ENCODE data around the gene JMY. TPM values are rescaled to one million over a fixed set of nuclear protein-coding genes. Genes with fewer than 3 reads are reported as not detected.

The JMY gene
- 11.8 and 15.6 TPM in 2 replicates for total RNA-seq

GRCh38 chr5:79235634-79236361 is at the start of gene JMY:
Gene JMY (plus strand): TSS chr5:79236131. CDS start chr5:79236651, 520 bp downstream.

Other genes starting within 250 kb of the JMY start
- gene DMGDH, start 166.5 kb upstream of the JMY start, total RNA-seq, result 2.3 and 2.7 TPM in 2 replicates
- gene BHMT2, start 166.4 kb upstream of the JMY start, total RNA-seq, result 3.4 and 6.6 TPM in 2 replicates
- gene BHMT, start 124.3 kb upstream of the JMY start, total RNA-seq, result not detected in 2 replicates